ENCODE measurements around the gene SPINT3.

DNA sequence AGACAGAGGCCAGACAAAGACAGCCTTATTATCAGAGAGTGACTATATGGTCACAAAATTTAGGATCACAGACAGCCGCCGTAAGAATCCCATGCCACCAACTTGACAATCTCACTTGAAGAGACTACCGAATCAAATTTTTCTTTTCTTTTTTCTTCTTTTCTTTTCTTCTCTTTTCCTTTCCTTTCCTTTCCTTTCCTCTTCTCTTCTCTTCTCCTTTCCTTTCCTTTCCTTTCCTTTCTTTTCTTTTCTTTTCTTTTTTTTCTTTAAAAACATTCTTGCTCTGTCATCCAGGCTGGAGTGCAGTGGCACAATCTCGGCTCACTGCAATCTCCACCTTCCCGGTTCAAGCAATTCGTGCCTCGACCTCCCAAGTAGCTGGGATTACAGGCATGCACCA is 33.0 kb upstream of the SPINT3 start:
- TF ChIP-seq, protein P1, sequence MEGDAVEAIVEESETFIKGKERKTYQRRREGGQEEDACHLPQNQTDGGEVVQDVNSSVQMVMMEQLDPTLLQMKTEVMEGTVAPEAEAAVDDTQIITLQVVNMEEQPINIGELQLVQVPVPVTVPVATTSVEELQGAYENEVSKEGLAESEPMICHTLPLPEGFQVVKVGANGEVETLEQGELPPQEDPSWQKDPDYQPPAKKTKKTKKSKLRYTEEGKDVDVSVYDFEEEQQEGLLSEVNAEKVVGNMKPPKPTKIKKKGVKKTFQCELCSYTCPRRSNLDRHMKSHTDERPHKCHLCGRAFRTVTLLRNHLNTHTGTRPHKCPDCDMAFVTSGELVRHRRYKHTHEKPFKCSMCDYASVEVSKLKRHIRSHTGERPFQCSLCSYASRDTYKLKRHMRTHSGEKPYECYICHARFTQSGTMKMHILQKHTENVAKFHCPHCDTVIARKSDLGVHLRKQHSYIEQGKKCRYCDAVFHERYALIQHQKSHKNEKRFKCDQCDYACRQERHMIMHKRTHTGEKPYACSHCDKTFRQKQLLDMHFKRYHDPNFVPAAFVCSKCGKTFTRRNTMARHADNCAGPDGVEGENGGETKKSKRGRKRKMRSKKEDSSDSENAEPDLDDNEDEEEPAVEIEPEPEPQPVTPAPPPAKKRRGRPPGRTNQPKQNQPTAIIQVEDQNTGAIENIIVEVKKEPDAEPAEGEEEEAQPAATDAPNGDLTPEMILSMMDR (tag by site-specific recombination; IDR thresholded peaks at IDR 0.05), result no peak
- TF ChIP-seq, protein P2, sequence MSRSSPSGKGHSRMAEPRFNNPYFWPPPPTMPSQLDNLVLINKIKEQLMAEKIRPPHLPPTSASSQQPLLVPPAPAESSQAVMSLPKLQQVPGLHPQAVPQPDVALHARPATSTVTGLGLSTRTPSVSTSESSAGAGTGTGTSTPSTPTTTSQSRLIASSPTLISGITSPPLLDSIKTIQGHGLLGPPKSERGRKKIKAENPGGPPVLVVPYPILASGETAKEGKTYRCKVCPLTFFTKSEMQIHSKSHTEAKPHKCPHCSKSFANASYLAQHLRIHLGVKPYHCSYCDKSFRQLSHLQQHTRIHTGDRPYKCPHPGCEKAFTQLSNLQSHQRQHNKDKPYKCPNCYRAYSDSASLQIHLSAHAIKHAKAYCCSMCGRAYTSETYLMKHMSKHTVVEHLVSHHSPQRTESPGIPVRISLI (tag by site-specific recombination; IDR thresholded peaks at IDR 0.05), result no peak
- TF ChIP-seq MYNN (tag by site-specific recombination; IDR thresholded peaks at IDR 0.05; ENCODE audit: borderline replicate concordance) (no peak), KLF9 (tag by site-specific recombination; IDR thresholded peaks at IDR 0.05; ENCODE audit: low read depth) (no peak), KLF1 (tag by site-specific recombination; IDR thresholded peaks at IDR 0.05) (no peak), ZNF10 (tag by site-specific recombination; IDR thresholded peaks at IDR 0.05) (no peak), ZNF23 (tag by site-specific recombination; IDR thresholded peaks at IDR 0.05; ENCODE audit: borderline replicate concordance) (no peak), ZSCAN30 (tag by site-specific recombination; IDR thresholded peaks at IDR 0.05) (no peak), SALL2 (tag by site-specific recombination; IDR thresholded peaks at IDR 0.05; ENCODE audit: borderline replicate concordance) (no peak), GLIS2 (tag by site-specific recombination; IDR thresholded peaks at IDR 0.05) (no peak), ZNF19 (tag by site-specific recombination; IDR thresholded peaks at IDR 0.05; ENCODE audit: low read depth) (no peak)
